Measurements from ENCODE around the gene C2CD2L.
"Not testable (repeated sequence)": the region's sequence is repeated elsewhere in the genome, so short reads cannot be mapped to it uniquely, and the experiment has no call there.

C2CD2L gene

GRCh38 chr11:119115484-119116234 is 8.5 kb downstream of the C2CD2L start:
- no peak for DNase-seq (ENCODE audit: low spot score)

- no peak for DNase-seq (ENCODE audit: low spot score)
Observed at GRCh38 chr11:119116235-119116594, 9.1 kb downstream of the C2CD2L start.

GRCh38 chr11:119116601-119117000 is 9.5 kb downstream of the C2CD2L start:
- DNase-seq (ENCODE audit: low spot score) = no peak

- no peak for DNase-seq (ENCODE audit: low spot score)
Observed at GRCh38 chr11:119117004-119117706, 10.0 kb downstream of the C2CD2L start.

- no peak for DNase-seq (ENCODE audit: low spot score)
Observed at GRCh38 chr11:119118227-119118626, 11.1 kb downstream of the C2CD2L start.

GRCh38 chr11:119118946-119119345 is 11.8 kb downstream of the C2CD2L start:
- DNase-seq (ENCODE audit: low spot score) = no peak

GRCh38 chr11:119120639-119121007 is 13.5 kb downstream of the C2CD2L start:
- no peak for DNase-seq (ENCODE audit: low spot score)

- DNase-seq (ENCODE audit: low spot score) = peak; percentile 99
Observed at GRCh38 chr11:119121008-119121810, 14.1 kb downstream of the C2CD2L start, which contains the start of gene HINFP. TSS of gene HINFP (plus strand) at chr11:119121580. CDS start at chr11:119126945, 5,365 bp downstream.

GRCh38 chr11:119121811-119122124 is 14.6 kb downstream of the C2CD2L start:
- peak; percentile 47 for DNase-seq (ENCODE audit: low spot score)

GRCh38 chr11:119125821-119126220 is 18.7 kb downstream of the C2CD2L start:
- DNase-seq (ENCODE audit: low spot score) = no peak

- DNase-seq (ENCODE audit: low spot score) = no peak
Observed at GRCh38 chr11:119126675-119127268, 19.6 kb downstream of the C2CD2L start.

- DNase-seq (ENCODE audit: low spot score) = no peak
Observed at GRCh38 chr11:119130662-119131061, 23.5 kb downstream of the C2CD2L start.

- DNase-seq (ENCODE audit: low spot score) = peak; percentile 48
Observed at GRCh38 chr11:119134389-119134978, 27.3 kb downstream of the C2CD2L start.

- DNase-seq (ENCODE audit: low spot score) = not testable (repeated sequence)
Observed at GRCh38 chr11:119139276-119139675, 32.1 kb downstream of the C2CD2L start.

GRCh38 chr11:119144825-119145486 is 37.8 kb downstream of the C2CD2L start:
- peak; percentile 79 for DNase-seq (ENCODE audit: low spot score)

GRCh38 chr11:119145551-119145950 is 38.4 kb downstream of the C2CD2L start:
- no peak for DNase-seq (ENCODE audit: low spot score)

- no peak for DNase-seq (ENCODE audit: low spot score)
Observed at GRCh38 chr11:119147604-119148333, 40.6 kb downstream of the C2CD2L start.

- no peak for DNase-seq (ENCODE audit: low spot score)
Observed at GRCh38 chr11:119148720-119149017, 41.5 kb downstream of the C2CD2L start.

GRCh38 chr11:119149018-119149785 is 42.1 kb downstream of the C2CD2L start, which contains the start of gene ABCG4:
TSS of gene ABCG4 (plus strand) at chr11:119149052. CDS start at chr11:119149966, 914 bp downstream.
- no peak for DNase-seq (ENCODE audit: low spot score)

GRCh38 chr11:119149786-119150275 is 42.7 kb downstream of the C2CD2L start:
- DNase-seq (ENCODE audit: low spot score) = no peak
